ENCODE data around the gene CLHC1.
"Not testable (repeated sequence)": the region's sequence is repeated elsewhere in the genome, so short reads cannot be mapped to it uniquely, and the experiment has no call there.

DNA sequence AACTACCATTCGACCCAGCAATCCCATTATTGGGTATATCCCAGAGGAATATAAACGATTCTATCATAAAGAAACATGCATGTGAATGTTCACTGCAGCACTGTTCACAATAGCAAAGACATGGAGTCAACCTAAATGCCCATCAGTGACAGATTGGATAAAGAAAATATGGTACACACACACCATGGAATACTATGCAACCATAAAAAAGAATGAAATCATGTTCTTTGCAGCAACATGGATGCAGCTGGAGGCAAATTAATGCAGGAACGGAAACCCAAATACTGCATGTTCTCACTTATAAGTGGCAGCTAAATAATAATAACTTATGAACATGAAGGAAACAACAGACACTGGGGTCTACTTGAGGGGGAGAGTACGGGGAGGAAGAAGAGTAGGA, 105.5 kb downstream of the CLHC1 start:
- TF ChIP-seq POLR2A (IDR thresholded peaks at IDR 0.05): not testable (repeated sequence)
- TF ChIP-seq, protein P1, sequence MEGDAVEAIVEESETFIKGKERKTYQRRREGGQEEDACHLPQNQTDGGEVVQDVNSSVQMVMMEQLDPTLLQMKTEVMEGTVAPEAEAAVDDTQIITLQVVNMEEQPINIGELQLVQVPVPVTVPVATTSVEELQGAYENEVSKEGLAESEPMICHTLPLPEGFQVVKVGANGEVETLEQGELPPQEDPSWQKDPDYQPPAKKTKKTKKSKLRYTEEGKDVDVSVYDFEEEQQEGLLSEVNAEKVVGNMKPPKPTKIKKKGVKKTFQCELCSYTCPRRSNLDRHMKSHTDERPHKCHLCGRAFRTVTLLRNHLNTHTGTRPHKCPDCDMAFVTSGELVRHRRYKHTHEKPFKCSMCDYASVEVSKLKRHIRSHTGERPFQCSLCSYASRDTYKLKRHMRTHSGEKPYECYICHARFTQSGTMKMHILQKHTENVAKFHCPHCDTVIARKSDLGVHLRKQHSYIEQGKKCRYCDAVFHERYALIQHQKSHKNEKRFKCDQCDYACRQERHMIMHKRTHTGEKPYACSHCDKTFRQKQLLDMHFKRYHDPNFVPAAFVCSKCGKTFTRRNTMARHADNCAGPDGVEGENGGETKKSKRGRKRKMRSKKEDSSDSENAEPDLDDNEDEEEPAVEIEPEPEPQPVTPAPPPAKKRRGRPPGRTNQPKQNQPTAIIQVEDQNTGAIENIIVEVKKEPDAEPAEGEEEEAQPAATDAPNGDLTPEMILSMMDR (IDR thresholded peaks at IDR 0.05): not testable (repeated sequence)

Data from testis (tissue), 2 donors.